ENCODE measurements around the gene MRE11.

DNA sequence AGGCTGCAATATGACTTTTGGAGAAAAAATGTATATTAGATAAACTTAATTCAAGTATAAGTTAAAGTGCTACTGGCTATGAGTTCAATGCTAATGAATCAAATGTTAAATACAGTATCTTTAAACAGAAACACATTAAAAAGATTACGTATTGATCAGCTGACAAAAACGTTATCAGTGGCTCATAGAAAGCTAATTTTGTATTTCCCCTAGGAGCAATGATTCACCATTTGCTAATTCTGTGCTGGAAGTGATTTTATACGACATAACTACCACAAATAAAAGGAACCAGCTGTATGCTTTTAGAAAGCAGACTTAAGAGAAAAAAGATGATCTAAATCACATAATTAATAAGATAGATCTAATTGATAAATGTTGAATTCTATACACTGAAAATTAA is 43.6 kb downstream of the MRE11 start:
- TF ChIP-seq CTCF (IDR thresholded peaks at IDR 0.05) (no peak), POLR2A (IDR thresholded peaks at IDR 0.05) (no peak)
